Measurements from ENCODE around the gene BTG2. TPM values are rescaled to one million over a fixed set of nuclear protein-coding genes. Genes with fewer than 3 reads are reported as not detected.

The BTG2 gene
- total RNA-seq, 1 experiment from 2014 or later, result 24.2 TPM

DNA sequence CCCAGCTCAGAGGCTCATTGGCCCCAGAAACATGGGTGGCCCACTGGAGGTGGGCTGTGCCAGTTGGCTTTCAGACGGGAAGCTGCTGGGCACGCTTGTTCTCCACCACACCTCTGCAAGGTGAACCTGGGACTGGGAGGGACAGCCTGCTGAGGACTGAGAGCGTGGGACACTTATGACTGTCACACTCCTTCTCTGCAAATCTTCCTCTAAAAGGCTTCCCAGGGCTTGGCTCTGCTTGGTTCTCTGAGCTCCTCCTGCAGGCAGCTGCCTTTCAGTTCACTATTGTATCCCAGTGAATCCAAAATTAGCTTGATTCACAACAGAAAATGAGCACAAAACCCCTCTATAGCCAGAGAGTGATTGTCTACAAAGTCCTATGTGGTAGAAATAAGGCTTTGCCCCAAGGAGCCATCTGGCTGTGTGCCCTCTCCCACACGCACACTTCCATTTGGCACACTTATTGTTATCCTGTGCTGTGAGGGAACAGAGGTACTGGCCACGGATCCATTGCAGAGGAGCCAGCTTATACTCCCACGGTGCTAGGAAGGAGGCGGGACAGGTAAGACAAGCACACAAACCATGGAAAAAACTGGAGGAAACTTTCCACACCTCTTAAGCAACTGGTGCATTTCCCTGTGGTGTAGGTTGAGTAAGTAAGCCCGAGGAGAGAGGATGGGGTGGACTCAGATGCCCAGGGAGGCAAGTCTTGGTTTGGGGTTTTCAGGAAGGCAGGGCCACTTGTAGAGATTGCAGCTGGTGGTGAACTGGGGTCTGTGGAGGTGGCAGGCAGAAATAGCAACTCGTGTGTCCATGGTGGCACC is 18.9 kb upstream of the BTG2 start (continued):
- TF ChIP-seq YY1 (IDR thresholded peaks at IDR 0.05; ENCODE audit: extremely low read depth, insufficient replicate concordance, low read depth, low read length), result no peak

DNA sequence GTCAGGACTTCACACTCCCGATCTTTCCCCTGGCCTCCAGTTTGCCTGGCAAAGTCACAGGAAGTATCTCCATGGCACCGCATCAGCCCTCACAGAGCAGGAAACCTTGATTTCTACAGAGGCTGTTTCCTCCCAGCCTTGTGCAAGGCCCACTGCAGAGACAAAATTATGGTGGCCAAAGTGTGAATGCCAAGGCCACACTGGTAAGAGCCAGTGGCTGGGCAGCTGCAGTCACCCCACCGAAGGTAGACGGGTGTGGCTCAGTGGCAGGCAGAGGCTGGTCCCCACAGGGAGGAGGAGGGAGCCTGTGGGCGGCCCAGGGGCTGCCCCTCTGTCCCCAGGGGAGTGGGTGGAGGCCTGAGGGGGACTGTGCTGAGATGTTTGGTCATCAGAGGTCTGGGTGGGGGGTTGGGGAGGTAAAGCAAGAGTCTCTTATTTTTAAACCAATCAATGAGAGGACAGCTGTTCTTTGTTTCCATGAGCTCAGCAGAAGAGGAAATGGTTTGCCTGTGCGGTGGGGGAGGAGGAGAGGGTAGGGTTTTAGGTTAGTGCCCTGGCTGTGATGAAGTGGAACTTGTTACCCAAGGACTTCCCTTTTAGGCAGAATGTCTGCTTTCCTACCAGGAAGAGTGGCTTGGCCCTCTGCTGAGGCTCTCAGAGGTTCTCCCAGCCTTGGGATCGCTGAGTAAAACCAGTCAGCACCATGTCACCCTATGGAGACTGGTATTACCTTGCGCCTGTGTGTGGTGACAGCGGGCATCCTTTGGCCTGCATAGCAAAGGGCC is 18.0 kb upstream of the BTG2 start:
- CTCF ChIA-PET, result interaction anchor here (0.7 to 4.1 kb wide), 3 partner anchors 11 to 20 kb away, joined by 3 to 17 read pairs (median 6); no protein-coding TSS in a partner anchor
- Histone ChIP-seq H3K27me3 (ENCODE audit: insufficient read depth, low read length) (no peaks in the 10 kb centered on the region), H3K9ac (ENCODE audit: low read length) (no peak overlapping the region), H3K27ac (ENCODE audit: low read depth, low read length) (no peak overlapping the region; the same call in 1 of the 2 replicates), H3K4me3 (replicated peaks in 1 of 2; ENCODE audit: low read depth in 1 of 2, low read length in 2 of 2) (no peak overlapping the region), H2AFZ (ENCODE audit: low read depth, low read length, poor library complexity, severe bottlenecking) (no peak overlapping the region), H3K79me2 (ENCODE audit: insufficient read depth, low read length) (no peaks in the 10 kb centered on the region), H3K4me1 (ENCODE audit: control insufficient read depth in 1 of 2, insufficient read depth in 2 of 2, low read length in 2 of 2) (peaks cover 19 to 34% of the 10 kb centered on the region in 2 experiments), H3K9me3 (ENCODE audit: control insufficient read depth in 1 of 2, insufficient read depth in 1 of 2, low read depth in 1 of 2, low read length in 2 of 2) (no peaks in the 10 kb centered on the region), H3K4me2 (ENCODE audit: low read length) (peak overlapping the region; percentile 31), H3K9me2 (ENCODE audit: insufficient read depth) (no peaks in the 10 kb centered on the region), H3K36me3 (ENCODE audit: control insufficient read depth in 1 of 2, insufficient read depth in 2 of 2, low read length in 2 of 2) (no peaks in the 10 kb centered on the region), H4K20me1 (ENCODE audit: insufficient read depth) (no peaks in the 10 kb centered on the region)
- no peak for DNase-seq (ENCODE audit: low read depth, low spot score)
- no TSS peak for BruUV-seq (replicated peaks)
- no peak; the same call in 1 of the 2 replicates for ATAC-seq
- RAD21 ChIA-PET (ENCODE audit: low non-redundant PET in 1 of 2, low total read pairs in 2 of 2, uncharacterized antibody in 2 of 2, unreplicated experiment in 2 of 2), result no interaction called here
- intact Hi-C loops (cut with micrococcal nuclease), result no loop called here
- POLR2A ChIA-PET, result interaction anchor here (1.6 kb wide), 1 partner anchor 18 kb away, joined by 6 read pairs; no protein-coding TSS in a partner anchor
- TF ChIP-seq ZNF274 (IDR thresholded peaks at IDR 0.05; ENCODE audit: low read depth, low read length) (no peak), EGR1 (IDR thresholded peaks at IDR 0.05; ENCODE audit: low read depth) (peak; percentile 30; the same call in 1 of the 2 replicates)

DNA sequence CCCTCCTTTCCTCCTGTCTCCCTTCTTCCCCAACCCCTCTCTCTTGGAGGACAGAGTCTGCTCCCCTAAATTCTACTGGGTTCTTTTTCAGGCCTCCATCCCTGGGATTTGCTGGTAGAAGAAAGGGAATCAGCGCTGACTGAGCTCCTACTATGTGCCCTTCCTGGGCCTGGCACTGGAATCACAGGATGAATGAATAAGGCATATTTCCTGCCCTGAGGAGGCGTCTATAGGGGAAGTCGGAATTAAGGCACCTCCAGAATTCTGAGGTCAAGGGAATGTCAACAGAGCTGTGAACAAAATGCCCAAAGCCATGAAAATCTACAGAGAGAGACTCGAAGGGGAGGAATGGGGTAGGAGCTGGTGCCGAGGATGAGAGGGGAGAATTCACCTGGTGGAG is 17.4 kb upstream of the BTG2 start:
- Histone ChIP-seq H3K9ac (ENCODE audit: low read length) (no peak overlapping the region), H3K27me3 (ENCODE audit: insufficient read depth, low read length) (no peaks in the 10 kb centered on the region), H2AFZ (ENCODE audit: low read depth, low read length, poor library complexity, severe bottlenecking) (no peak overlapping the region), H3K27ac (ENCODE audit: low read depth, low read length) (no peak overlapping the region), H3K9me2 (ENCODE audit: insufficient read depth) (no peaks in the 10 kb centered on the region), H3K4me3 (replicated peaks in 1 of 2; ENCODE audit: low read depth in 1 of 2, low read length in 2 of 2) (no peak overlapping the region), H3K4me2 (ENCODE audit: low read length) (peak overlapping the region; percentile 31; the same call in 1 of the 2 replicates), H4K20me1 (ENCODE audit: insufficient read depth) (no peaks in the 10 kb centered on the region), H3K79me2 (ENCODE audit: insufficient read depth, low read length) (no peaks in the 10 kb centered on the region), H3K36me3 (ENCODE audit: control insufficient read depth in 1 of 2, insufficient read depth in 2 of 2, low read length in 2 of 2) (no peaks in the 10 kb centered on the region), H3K9me3 (ENCODE audit: control insufficient read depth in 1 of 2, insufficient read depth in 1 of 2, low read depth in 1 of 2, low read length in 2 of 2) (no peaks in the 10 kb centered on the region), H3K4me1 (ENCODE audit: control insufficient read depth in 1 of 2, insufficient read depth in 2 of 2, low read length in 2 of 2) (peaks cover 19 to 34% of the 10 kb centered on the region in 2 experiments)
- POLR2A ChIA-PET, result no interaction called here
- DNase-seq (ENCODE audit: low read depth, low spot score), result no peak
- RAD21 ChIA-PET (ENCODE audit: low non-redundant PET in 1 of 2, low total read pairs in 2 of 2, uncharacterized antibody in 2 of 2, unreplicated experiment in 2 of 2), result no interaction called here
- TSS peak; percentile 73 for BruUV-seq (replicated peaks)
- intact Hi-C loops (cut with micrococcal nuclease), result no loop called here
- CTCF ChIA-PET, result interaction anchor here (2.7 to 4.1 kb wide), 2 partner anchors 15 to 20 kb away, joined by 6 to 17 read pairs; no protein-coding TSS in a partner anchor
- no peak for ATAC-seq
- TF ChIP-seq TCF7L2 (IDR thresholded peaks at IDR 0.05; ENCODE audit: borderline replicate concordance, extremely low read depth, insufficient read depth, insufficient read length) (no peak), JUND (IDR thresholded peaks at IDR 0.05) (no peak), CEBPB (IDR thresholded peaks at IDR 0.05; ENCODE audit: low read depth) (no peak), FOSL1 (IDR thresholded peaks at IDR 0.05; ENCODE audit: low read depth) (no peak), CBX3 (IDR thresholded peaks at IDR 0.05; ENCODE audit: low read depth) (no peak), EGR1 (IDR thresholded peaks at IDR 0.05; ENCODE audit: low read depth) (no peak), SIN3A (IDR thresholded peaks at IDR 0.05; ENCODE audit: low read depth) (no peak)
- TF ChIP-seq, protein P1, sequence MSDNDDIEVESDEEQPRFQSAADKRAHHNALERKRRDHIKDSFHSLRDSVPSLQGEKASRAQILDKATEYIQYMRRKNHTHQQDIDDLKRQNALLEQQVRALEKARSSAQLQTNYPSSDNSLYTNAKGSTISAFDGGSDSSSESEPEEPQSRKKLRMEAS (IDR thresholded peaks at IDR 0.05), result no peak
- TF ChIP-seq, protein P2, sequence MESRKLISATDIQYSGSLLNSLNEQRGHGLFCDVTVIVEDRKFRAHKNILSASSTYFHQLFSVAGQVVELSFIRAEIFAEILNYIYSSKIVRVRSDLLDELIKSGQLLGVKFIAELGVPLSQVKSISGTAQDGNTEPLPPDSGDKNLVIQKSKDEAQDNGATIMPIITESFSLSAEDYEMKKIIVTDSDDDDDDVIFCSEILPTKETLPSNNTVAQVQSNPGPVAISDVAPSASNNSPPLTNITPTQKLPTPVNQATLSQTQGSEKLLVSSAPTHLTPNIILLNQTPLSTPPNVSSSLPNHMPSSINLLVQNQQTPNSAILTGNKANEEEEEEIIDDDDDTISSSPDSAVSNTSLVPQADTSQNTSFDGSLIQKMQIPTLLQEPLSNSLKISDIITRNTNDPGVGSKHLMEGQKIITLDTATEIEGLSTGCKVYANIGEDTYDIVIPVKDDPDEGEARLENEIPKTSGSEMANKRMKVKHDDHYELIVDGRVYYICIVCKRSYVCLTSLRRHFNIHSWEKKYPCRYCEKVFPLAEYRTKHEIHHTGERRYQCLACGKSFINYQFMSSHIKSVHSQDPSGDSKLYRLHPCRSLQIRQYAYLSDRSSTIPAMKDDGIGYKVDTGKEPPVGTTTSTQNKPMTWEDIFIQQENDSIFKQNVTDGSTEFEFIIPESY (IDR thresholded peaks at IDR 0.05; ENCODE audit: extremely low read depth, insufficient replicate concordance, low read length), result no peak
